Mononuclear cell (primary cell): Measurements from ENCODE around the gene LTBP4. TPM values are rescaled to one million over a fixed set of nuclear protein-coding genes. Genes with fewer than 3 reads are reported as not detected.
"Not testable (repeated sequence)": the region's sequence is repeated elsewhere in the genome, so short reads cannot be mapped to it uniquely, and the experiment has no call there.

ENCODE experiments used
- H3K27me3 ChIP-seq: 2 replicates; pipeline ENCODE4 v1.6.0; 2011; ENCODE audit warnings: low read length, control low read depth; ENCODE audit not compliant: insufficient read depth
- H3K4me1 ChIP-seq: 2 replicates; pipeline ENCODE4 v1.5.1; 2011; ENCODE audit warnings: mild to moderate bottlenecking, low read length, control low read depth; ENCODE audit not compliant: insufficient read depth
- H3K4me3 ChIP-seq: 2 replicates; pipeline ENCODE4 v1.5.1; 2011; ENCODE audit warnings: mild to moderate bottlenecking, low read length, moderate library complexity
- H3K9me3 ChIP-seq: 2 replicates; pipeline ENCODE4 v1.5.1; 2011; ENCODE audit warnings: low read depth, mild to moderate bottlenecking, control low read depth, low read length
- total RNA-seq: library from RNA; depleted of rRNA; stranded (reverse); fragments of >200 nt; gene quantifications from one replicate; pipeline ENCODE4 v1.2.3, GENCODE V29; 2012

LTBP4 gene
- total RNA-seq, 1 donor: 16.2 TPM

- Histone ChIP-seq H3K9me3 (no peaks in the 10 kb centered on the region), H3K4me3 (no peak overlapping the region), H3K27me3 (no peaks in the 10 kb centered on the region), H3K4me1 (no peaks in the 10 kb centered on the region)
Measured at GRCh38 chr19:40642051-40642706, 41.0 kb downstream of the LTBP4 start.

- Histone ChIP-seq H3K9me3 (no peaks in the 10 kb centered on the region), H3K4me1 (no peaks in the 10 kb centered on the region), H3K27me3 (no peaks in the 10 kb centered on the region), H3K4me3 (no peak overlapping the region)
Measured at GRCh38 chr19:40642757-40643305, 41.7 kb downstream of the LTBP4 start.

- Histone ChIP-seq H3K27me3 (no peaks in the 10 kb centered on the region), H3K9me3 (no peaks in the 10 kb centered on the region), H3K4me1 (no peaks in the 10 kb centered on the region), H3K4me3 (no peak overlapping the region)
Measured at GRCh38 chr19:40646743-40647254, 45.6 kb downstream of the LTBP4 start.

- H3K9me3 ChIP-seq, H3K27me3 ChIP-seq, H3K4me1 ChIP-seq, H3K4me3 ChIP-seq: not testable (repeated sequence)
Measured at GRCh38 chr19:40649903-40650675, 48.9 kb downstream of the LTBP4 start.

GRCh38 chr19:40650749-40651305, 49.7 kb downstream of the LTBP4 start:
- Histone ChIP-seq H3K9me3 (no peaks in the 10 kb centered on the region), H3K4me3 (no peak overlapping the region), H3K27me3 (no peaks in the 10 kb centered on the region), H3K4me1 (no peaks in the 10 kb centered on the region)

- not testable (repeated sequence) for H3K4me3 ChIP-seq, H3K9me3 ChIP-seq, H3K4me1 ChIP-seq, H3K27me3 ChIP-seq
Measured at GRCh38 chr19:40652303-40652702, 51.1 kb downstream of the LTBP4 start.

GRCh38 chr19:40655684-40656083, 54.5 kb downstream of the LTBP4 start:
- H3K4me1 ChIP-seq, H3K9me3 ChIP-seq, H3K27me3 ChIP-seq, H3K4me3 ChIP-seq: not testable (repeated sequence)

- Histone ChIP-seq H3K27me3 (no peaks in the 10 kb centered on the region), H3K4me1 (no peaks in the 10 kb centered on the region), H3K4me3 (no peak overlapping the region), H3K9me3 (no peaks in the 10 kb centered on the region)
Measured at GRCh38 chr19:40658031-40658430, 56.9 kb downstream of the LTBP4 start.

- H3K27me3 ChIP-seq: no peaks in the 10 kb centered on the region
- no peaks in the 10 kb centered on the region for H3K9me3 ChIP-seq
- H3K4me1 ChIP-seq: peaks cover 8% of the 10 kb centered on the region
- H3K4me3 ChIP-seq: no peak overlapping the region
Measured at GRCh38 chr19:40659116-40659515, 57.9 kb downstream of the LTBP4 start.

- no peaks in the 10 kb centered on the region for H3K27me3 ChIP-seq
- no peak overlapping the region for H3K4me3 ChIP-seq
- H3K9me3 ChIP-seq: no peaks in the 10 kb centered on the region
- peaks cover 8% of the 10 kb centered on the region for H3K4me1 ChIP-seq
Measured at GRCh38 chr19:40659566-40659965, 58.4 kb downstream of the LTBP4 start.

GRCh38 chr19:40661616-40662015, 60.4 kb downstream of the LTBP4 start:
- no peak overlapping the region for H3K4me3 ChIP-seq
- no peaks in the 10 kb centered on the region for H3K9me3 ChIP-seq
- no peaks in the 10 kb centered on the region for H3K27me3 ChIP-seq
- H3K4me1 ChIP-seq: peaks cover 8% of the 10 kb centered on the region

GRCh38 chr19:40662925-40663694, 61.9 kb downstream of the LTBP4 start:
- peaks cover 8% of the 10 kb centered on the region for H3K4me1 ChIP-seq
- no peaks in the 10 kb centered on the region for H3K9me3 ChIP-seq
- no peaks in the 10 kb centered on the region for H3K27me3 ChIP-seq
- peak overlapping the region; percentile 57 for H3K4me3 ChIP-seq

- H3K4me3 ChIP-seq: peak overlapping the region; percentile 57
- H3K27me3 ChIP-seq: no peaks in the 10 kb centered on the region
- H3K9me3 ChIP-seq: peaks cover 1% of the 10 kb centered on the region
- peaks cover 8% of the 10 kb centered on the region for H3K4me1 ChIP-seq
Measured at GRCh38 chr19:40663695-40664692, 62.8 kb downstream of the LTBP4 start.
